DMS53 (cell line): Measurements from ENCODE around the gene DDX19B.
A peak's percentile ranks its signal among the peaks of the same experiment; 100 is the strongest.
"Not testable (repeated sequence)": the region's sequence is repeated elsewhere in the genome, so short reads cannot be mapped to it uniquely, and the experiment has no call there.

Source experiments
- DNase-seq: peaks from one replicate; lab custom pipeline; 2025; lab: John Stamatoyannopoulos, UW

The DDX19B gene

GRCh38 chr16:70287304-70287971, 11.5 kb upstream of the DDX19B start:
- DNase-seq = peak; percentile 18

- DNase-seq = peak; percentile 99
Measured at GRCh38 chr16:70289229-70290094, 9.5 kb upstream of the DDX19B start, which contains the start of gene AARS1. TSS of gene AARS1 (minus strand) at chr16:70289506. CDS start at chr16:70282763, 6,743 bp downstream.

GRCh38 chr16:70290949-70291519, 8.0 kb upstream of the DDX19B start:
- DNase-seq = no peak

- DNase-seq = not testable (repeated sequence)
Measured at GRCh38 chr16:70292148-70292547, 6.8 kb upstream of the DDX19B start.

GRCh38 chr16:70294385-70295025, 4.5 kb upstream of the DDX19B start:
- no peak for DNase-seq

- no peak for DNase-seq
Measured at GRCh38 chr16:70295634-70296033, 3.4 kb upstream of the DDX19B start.

GRCh38 chr16:70301121-70301520, 2.1 kb downstream of the DDX19B start:
- DNase-seq = no peak

- DNase-seq = no peak
Measured at GRCh38 chr16:70302745-70303144, 3.8 kb downstream of the DDX19B start.

GRCh38 chr16:70304892-70305448, 6.0 kb downstream of the DDX19B start:
- no peak for DNase-seq

GRCh38 chr16:70306880-70307279, 7.9 kb downstream of the DDX19B start:
- DNase-seq = no peak

GRCh38 chr16:70307726-70308125, 8.7 kb downstream of the DDX19B start:
- DNase-seq = not testable (repeated sequence)

- DNase-seq = no peak
Measured at GRCh38 chr16:70320121-70320520, 21.1 kb downstream of the DDX19B start.

GRCh38 chr16:70324998-70325747, 26.2 kb downstream of the DDX19B start:
- no peak for DNase-seq

- no peak for DNase-seq
Measured at GRCh38 chr16:70331091-70331490, 32.1 kb downstream of the DDX19B start.

- peak; percentile 53 for DNase-seq
Measured at GRCh38 chr16:70331588-70332358, 32.8 kb downstream of the DDX19B start.

- peak; percentile 93 for DNase-seq
Measured at GRCh38 chr16:70332728-70333127, 33.7 kb downstream of the DDX19B start.

- DNase-seq = no peak
Measured at GRCh38 chr16:70337814-70338213, 38.8 kb downstream of the DDX19B start.

GRCh38 chr16:70341600-70341999, 42.6 kb downstream of the DDX19B start:
- peak; percentile 9 for DNase-seq

- DNase-seq = no peak
Measured at GRCh38 chr16:70342016-70342415, 43.0 kb downstream of the DDX19B start.

- no peak for DNase-seq
Measured at GRCh38 chr16:70345840-70346239, 46.9 kb downstream of the DDX19B start.
